NCI-H146 (cell line): ENCODE results near the gene DEXI.
"Not testable (repeated sequence)": the region's sequence is repeated elsewhere in the genome, so short reads cannot be mapped to it uniquely, and the experiment has no call there.

Experiments used
- DNase-seq: peaks from one replicate; lab custom pipeline; 2025; lab: John Stamatoyannopoulos, UW

Gene DEXI

GRCh38 chr16:10968498-10968897, 26.2 kb upstream of the DEXI start:
- DNase-seq, result no peak

DNA sequence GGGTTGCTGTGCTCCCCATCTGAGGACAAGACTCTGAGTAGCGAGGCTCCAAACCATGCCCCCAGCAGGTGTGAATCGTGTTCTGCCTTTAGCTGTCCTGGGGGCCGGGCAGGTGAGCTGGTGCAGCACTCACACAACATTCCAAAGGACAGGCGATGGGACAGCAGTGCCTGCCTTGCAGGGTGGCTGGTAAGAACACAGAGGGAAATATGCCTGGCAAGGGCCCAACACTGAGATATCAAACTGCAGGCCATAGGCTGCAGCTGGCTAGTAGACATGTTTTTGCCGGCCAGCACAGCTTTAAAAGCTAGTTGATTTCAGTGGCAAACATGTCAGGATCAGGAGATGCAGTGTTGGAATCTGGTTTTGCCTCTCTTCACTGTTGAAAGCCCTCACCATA, 25.7 kb upstream of the DEXI start:
- no peak for DNase-seq

- not testable (repeated sequence) for DNase-seq
These were observed 24.3 kb upstream of the DEXI start for GRCh38 chr16:10966559-10966958.

DNA sequence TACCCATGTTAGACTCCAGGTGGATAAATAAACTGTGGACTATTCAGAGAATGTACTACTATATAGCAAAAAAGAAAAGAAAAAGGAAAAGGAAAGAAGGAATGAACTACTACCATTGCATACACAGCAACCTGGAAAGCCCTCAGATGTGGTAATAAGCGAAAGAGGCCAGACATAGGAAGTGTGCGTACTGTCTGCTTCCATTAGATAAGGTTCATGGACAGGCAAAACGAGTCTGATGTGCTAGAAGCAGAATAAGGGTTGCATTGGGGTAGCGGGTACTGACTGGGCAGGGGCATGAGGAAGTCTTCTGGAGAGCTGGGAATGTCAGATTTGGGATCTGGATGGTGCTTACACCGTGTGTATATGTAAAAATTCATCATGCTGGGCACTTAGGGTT, 23.9 kb upstream of the DEXI start:
- no peak for DNase-seq

GRCh38 chr16:10965440-10966061, 23.3 kb upstream of the DEXI start:
- DNase-seq, result no peak

- DNase-seq, result no peak
These were observed 22.6 kb upstream of the DEXI start for GRCh38 chr16:10964891-10965326.

DNA sequence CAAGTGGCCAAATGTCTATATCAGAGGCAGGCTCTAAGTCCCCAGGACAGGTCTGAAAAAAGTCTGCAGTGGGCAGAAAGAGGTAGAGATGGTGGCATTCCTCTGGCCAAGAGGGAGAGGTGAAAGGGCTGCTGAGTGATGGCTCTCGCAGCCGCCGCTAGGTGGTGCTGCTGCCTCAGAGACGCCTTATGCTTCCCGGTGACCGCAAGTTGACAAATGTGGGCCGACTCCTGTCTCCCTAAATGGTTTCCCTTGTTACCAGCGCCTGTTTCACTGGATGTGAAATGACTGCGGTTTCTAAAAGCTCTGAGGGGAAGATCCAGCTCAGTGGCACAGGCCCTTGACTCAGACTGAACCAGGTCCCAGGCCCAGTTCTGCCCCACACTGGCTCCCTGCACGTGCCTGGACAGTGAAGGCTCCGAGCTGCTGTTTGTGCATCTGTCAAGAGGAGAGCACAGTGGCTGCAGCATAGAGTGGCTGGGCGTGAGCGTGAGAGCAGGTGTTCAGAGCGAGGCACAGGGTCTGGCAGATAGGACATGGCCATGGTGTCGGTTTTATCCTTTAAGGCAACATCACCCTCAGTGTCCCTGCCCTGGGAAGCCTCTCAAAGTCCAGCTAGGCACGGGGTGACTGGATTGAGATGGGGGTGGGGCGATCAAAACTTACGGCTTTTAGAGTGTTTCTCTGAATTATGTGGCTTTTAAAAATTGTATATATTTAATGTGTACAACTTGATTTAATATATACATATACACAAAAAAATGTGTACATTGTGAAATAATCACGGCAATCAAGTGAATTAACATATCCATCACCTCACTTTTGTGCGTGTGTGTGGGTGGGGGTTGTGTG, 22.0 kb upstream of the DEXI start:
- peak; percentile 68 for DNase-seq

GRCh38 chr16:10961231-10961630, 19.0 kb upstream of the DEXI start:
- DNase-seq, result no peak

DNA sequence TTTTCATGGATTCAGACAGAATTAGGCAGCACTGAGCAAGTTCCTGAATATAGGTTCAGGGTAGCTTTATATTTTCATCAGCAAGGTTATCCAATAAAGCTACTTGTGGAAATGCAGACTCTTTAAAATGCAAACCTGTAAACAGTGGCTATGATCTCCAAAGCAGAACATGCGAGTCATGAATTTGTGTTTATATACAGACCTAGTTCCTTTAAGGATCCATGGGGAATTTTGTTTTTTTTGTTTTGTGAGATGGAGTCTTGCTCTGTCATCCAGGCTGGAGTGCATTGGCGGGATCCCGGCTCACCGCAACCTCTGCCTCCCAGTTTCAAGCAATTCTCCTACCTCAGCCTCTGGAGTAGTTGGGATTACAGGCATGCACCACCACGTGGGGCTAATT, 16.9 kb upstream of the DEXI start:
- no peak for DNase-seq

DNA sequence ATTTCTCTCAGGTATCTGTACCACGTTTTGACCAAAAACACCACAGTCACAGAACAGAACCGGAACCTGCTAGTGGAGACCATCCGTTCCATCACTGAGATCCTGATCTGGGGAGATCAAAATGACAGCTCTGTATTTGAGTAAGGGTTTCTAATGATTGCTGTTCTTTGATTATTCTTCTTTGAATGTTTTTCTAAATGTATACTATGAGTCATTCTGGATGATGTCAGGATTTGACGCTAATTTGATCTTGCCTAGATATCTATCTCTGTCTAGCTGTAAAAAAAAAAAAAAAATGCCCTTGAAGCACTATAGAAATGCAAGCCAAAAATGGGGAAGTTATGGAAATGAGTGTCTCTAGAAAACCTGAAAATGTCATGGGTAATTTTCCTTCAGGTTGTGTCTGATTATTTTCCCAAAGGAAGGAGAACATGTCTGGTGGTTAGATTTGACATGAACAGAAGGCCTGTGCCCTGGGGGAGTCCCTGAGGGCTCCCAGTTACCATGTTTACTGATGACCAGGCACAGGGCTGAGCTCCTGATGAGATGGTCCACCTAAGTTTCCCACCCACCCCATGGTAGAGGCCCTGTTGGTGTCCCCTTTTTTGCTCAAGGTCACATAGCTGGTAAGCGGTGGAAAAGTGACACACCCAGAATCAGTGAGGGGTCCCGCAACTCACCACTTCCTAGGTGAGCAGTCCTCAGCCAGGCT, 15.7 kb upstream of the DEXI start:
- DNase-seq, result no peak

- no peak for DNase-seq
These were observed 12.6 kb upstream of the DEXI start for GRCh38 chr16:10954903-10955302.

- no peak for DNase-seq
These were observed 8.8 kb upstream of the DEXI start for GRCh38 chr16:10951026-10951425.

DNA sequence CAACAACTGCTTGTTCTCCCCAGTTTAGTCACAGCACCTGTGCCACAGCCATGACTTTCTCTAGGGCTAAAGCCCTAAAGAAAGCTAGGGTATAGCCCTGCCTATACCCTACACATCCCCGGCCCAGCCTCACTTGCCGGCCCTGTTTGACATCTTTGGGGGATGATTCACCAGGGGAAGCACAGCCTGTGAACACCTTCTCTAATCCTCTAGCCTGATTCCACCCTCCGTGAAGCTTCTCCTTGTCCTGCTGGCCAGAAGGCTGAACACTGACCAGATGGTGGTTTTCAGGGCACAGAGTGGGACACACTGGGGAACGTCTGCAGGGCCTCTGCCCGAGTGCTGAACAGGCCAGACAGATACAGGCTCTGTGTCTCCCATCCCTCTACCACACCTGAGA, 8.1 kb upstream of the DEXI start:
- DNase-seq, result no peak

DNA sequence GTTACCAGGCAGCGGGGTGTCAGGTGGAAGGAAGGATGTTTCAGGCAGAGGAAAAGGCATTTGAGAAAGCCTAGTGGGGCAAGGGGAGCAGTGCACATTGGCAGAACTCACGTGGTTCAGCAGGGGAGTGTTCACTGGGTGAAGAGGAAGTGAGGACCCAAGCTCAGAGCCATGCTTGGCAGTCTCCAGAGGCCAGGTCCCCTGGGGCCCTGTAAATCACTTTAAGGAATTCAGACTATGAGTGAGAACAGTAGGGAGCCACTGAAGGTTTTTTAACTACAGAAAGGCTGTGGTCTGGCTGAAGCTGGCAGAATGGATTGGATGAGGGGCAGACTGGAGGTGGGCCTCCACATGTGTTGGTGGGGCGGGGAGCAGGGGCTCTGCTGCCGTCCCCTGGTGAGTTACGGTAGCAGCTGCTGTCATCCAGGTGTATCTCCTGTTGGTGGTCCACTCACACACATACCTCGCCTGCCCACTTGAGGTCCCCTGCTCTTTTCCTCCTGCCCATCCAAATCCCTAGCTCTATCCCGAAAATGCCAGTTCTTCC, 7.2 kb upstream of the DEXI start:
- DNase-seq, result no peak

DNA sequence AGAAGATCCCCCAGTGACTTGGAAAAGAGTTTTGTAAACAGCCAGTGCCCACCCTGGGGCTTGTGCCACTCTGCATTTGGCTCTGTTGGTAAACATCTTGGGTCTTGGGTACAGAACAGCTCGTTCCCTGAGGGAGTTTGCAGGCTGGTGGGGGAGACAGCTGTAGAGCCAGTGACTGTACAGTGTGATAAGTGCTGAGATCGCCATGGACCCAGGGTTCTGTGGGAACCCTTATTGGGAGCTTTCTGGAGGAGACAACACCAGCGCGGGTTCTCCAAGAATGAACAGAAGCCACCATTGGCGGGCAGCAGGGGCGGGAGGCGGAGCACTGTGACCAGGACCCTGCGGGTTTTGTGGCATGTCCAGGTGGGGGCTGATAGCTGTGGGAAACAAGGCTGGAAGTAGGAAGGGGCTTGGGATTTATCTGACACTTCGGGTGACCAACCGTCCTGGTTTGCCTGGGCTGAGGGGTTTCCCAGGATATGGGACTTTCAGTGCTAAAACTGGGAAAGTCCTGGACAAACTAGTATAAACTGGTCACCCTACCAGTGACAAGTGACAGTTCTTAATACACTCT, 5.0 kb upstream of the DEXI start:
- no peak for DNase-seq

- no peak for DNase-seq
These were observed 4.0 kb upstream of the DEXI start for GRCh38 chr16:10946308-10946707.

DNA sequence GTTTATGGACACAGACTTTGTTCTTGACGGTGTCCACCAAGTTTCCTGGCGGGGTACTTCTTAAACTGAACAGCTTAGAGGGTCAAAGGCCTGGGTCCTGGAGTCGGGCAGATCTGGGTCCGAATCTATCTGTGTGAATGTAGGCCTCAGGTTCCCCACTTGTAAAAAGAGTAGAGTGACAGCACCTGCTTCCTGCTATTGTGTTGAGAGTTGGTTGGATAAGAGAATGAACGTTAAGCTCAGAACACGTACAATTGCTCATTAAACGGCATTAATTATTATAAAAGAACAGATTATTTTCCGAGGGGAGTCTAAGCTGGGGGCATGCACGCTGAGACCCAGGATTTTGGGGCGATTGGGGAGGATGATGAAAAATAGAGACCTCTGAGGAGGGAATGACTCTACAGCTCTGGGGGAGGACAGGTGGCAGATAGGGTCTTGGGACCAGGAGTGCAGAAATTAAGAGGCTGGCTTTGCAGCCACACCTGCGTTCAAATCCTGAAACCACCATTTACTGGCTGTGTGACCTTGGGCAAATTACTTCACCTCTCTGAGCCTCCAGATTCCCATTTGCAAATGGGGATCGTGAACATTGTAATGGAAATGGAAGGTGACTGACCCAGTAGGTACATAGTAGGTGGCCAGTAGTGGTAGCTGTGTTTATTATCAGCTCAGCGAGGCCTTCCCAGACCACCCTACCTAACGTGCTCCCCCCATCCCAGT, 3.0 kb upstream of the DEXI start:
- peak; percentile 37 for DNase-seq

- peak; percentile 98 for DNase-seq
These were observed 2.2 kb upstream of the DEXI start, which contains the start of gene CLEC16A for GRCh38 chr16:10944249-10945064. Gene CLEC16A (plus strand): TSS chr16:10944564. CDS start chr16:10944718, 154 bp downstream.

DNA sequence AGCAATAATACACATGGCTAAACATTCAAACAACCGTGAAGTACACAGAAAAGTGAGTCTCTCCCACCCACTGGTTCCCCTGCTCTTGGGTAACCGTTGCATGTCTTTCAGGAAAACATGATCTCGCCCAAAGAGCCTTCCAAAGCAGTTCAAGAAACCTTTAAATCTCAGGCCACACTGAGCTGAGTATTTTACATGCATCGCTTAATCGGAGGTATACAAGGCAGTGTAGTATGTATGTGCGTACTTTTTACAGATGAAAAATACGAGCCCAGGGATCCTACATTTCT, 741 bp upstream of the DEXI start:
- no peak for DNase-seq

DNA sequence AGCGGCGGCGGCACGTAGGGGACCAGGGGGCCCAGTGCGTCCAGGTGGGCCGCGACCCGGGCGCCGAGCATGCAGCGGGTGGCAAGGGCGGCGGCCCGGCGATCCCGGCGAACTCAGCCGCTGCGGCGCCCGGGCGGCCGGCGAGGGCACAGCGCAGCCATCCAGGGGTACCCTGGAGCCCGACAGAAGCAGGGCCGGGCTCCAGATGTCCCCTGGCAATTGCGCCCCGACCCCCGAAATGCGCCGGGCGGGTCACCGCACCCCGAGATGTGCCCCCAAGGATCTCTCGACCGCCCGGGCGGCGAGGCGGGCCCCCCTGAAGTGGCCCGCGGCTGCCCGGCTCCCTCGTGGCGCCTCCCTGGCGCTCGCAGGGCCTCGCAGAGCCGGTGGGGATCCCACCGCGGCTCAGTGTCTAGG, 325 bp downstream of the DEXI start:
- DNase-seq, result not testable (repeated sequence)
